Activated CD8-positive, alpha-beta memory T cell treated with anti-CD3 and anti-CD28 coated beads, Interleukin-2, amount 50 U/mL, for 24 hours (primary cell): ENCODE results near the gene INVS.
"Not testable (repeated sequence)": the region's sequence is repeated elsewhere in the genome, so short reads cannot be mapped to it uniquely, and the experiment has no call there.

Experiments
- DNase-seq: peaks from one replicate; pipeline ENCODE4 v3.0.0-alpha.2; 2020; ENCODE audit errors: extremely low read depth

The INVS gene

GRCh38 chr9:100322954-100323536, 224.0 kb downstream of the INVS start:
- DNase-seq = no peak

GRCh38 chr9:100324594-100325200, 225.7 kb downstream of the INVS start:
- DNase-seq = no peak

DNA sequence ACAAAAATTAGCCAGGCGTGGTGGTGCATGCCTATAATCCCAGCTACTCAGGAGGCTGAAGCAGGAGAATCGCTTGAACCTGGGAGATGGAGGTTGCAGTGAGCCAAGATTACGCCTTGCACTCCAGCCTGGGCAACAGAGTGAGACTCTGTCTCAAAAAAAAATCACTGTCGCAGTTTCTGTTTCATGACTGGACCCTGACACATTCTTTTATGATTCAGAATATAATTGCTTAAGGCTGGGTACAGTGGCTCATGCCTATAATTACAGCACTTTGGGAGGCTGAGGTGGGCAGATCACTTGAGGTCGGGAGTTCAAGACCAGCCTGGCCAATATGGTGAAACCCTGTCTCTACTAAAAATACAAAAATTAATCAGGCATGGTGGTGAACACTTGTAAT, 239.7 kb downstream of the INVS start:
- not testable (repeated sequence) for DNase-seq

- DNase-seq = no peak
These were observed 241.2 kb downstream of the INVS start for GRCh38 chr9:100340224-100340623.

- no peak for DNase-seq
These were observed 242.8 kb downstream of the INVS start for GRCh38 chr9:100341889-100342288.

GRCh38 chr9:100346836-100347235, 247.8 kb downstream of the INVS start:
- DNase-seq = no peak

DNA sequence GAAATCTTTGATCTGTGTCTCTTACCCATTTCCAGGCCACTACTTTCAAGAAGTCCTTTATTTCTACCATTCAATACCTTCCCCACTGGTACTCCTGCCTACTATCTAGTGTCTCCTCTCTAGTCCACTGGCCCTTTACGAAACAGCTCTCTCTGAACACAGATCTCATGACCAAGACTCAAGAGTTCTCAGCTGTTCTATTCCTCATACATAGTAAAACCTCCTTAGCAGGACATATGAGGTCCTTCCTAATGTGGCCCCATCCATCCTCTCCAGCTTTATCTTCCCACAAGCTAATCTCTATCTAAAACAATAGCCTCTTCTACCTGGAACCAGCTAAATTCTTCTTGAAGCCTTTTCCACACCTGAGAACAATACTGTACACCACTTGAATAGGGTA, 251.1 kb downstream of the INVS start:
- no peak for DNase-seq
